Occipital lobe (tissue), 2 donors: ENCODE data around the gene FBLN7. TPM values are rescaled to one million over a fixed set of nuclear protein-coding genes. Genes with fewer than 3 reads are reported as not detected.
A peak's percentile ranks its signal among the peaks of the same experiment; 100 is the strongest.

Experiments
- DNase-seq: peaks from one replicate; lab custom pipeline; 2025; lab: John Stamatoyannopoulos, UW
- total RNA-seq: library from RNA; depleted of rRNA; stranded (reverse); fragments of >200 nt; gene quantifications from one replicate; pipeline ENCODE4 v1.2.3, GENCODE V29; 2014

FBLN7 gene
- total RNA-seq, 1 donor from 2014 or later = 0.62 TPM

GRCh38 chr2:112140899-112141625 is 2.9 kb downstream of the FBLN7 start:
- DNase-seq = no peak

GRCh38 chr2:112141626-112142007 is 3.4 kb downstream of the FBLN7 start:
- no peak for DNase-seq

GRCh38 chr2:112142525-112143078 is 4.4 kb downstream of the FBLN7 start:
- no peak for DNase-seq

GRCh38 chr2:112143150-112143549 is 5.0 kb downstream of the FBLN7 start:
- DNase-seq = no peak

GRCh38 chr2:112144966-112145365 is 6.8 kb downstream of the FBLN7 start:
- no peak for DNase-seq

- DNase-seq = no peak
Measured at GRCh38 chr2:112147382-112148168, 9.4 kb downstream of the FBLN7 start.

- DNase-seq = no peak
Measured at GRCh38 chr2:112148477-112148876, 10.3 kb downstream of the FBLN7 start.

GRCh38 chr2:112149194-112149593 is 11.0 kb downstream of the FBLN7 start:
- DNase-seq = no peak

GRCh38 chr2:112149866-112150435 is 11.8 kb downstream of the FBLN7 start:
- DNase-seq = no peak

GRCh38 chr2:112150447-112150846 is 12.3 kb downstream of the FBLN7 start:
- DNase-seq = no peak

GRCh38 chr2:112150851-112151250 is 12.7 kb downstream of the FBLN7 start:
- no peak for DNase-seq

GRCh38 chr2:112151271-112151670 is 13.1 kb downstream of the FBLN7 start:
- no peak for DNase-seq

GRCh38 chr2:112151701-112152440 is 13.7 kb downstream of the FBLN7 start:
- DNase-seq = no peak

GRCh38 chr2:112152476-112153178 is 14.4 kb downstream of the FBLN7 start:
- DNase-seq = no peak

- peak; percentile 33 for DNase-seq
Measured at GRCh38 chr2:112153179-112153490, 14.9 kb downstream of the FBLN7 start.

GRCh38 chr2:112153501-112153900 is 15.3 kb downstream of the FBLN7 start:
- no peak for DNase-seq

- DNase-seq = no peak
Measured at GRCh38 chr2:112154246-112155117, 16.3 kb downstream of the FBLN7 start.

- DNase-seq = no peak
Measured at GRCh38 chr2:112155331-112156151, 17.4 kb downstream of the FBLN7 start.
